SK-N-SH treated with all-trans-retinoic acid at 6 μM for 48 hours (cell line): ENCODE measurements around the gene ATXN3L.

ENCODE experiments used
- ATAC-seq: fragments of 200-7000 bp; cut with Tn5 transposase; 3 replicates; pipeline ENCODE4 v1.9.1; 2020; ENCODE audit warnings: mild to moderate bottlenecking, moderate library complexity
- ARNTL ChIP-seq: fragments of 450-650 bp; formaldehyde crosslinking; IDR thresholded peaks from 2 replicates; pipeline ENCODE4 v1.5.0; 2020; ENCODE audit warnings: low read depth, mild to moderate bottlenecking, moderate library complexity, borderline replicate concordance
- BACH2 ChIP-seq: fragments of 250-450 bp; sonication (Bioruptor Pico); IDR thresholded peaks from 2 replicates; pipeline ENCODE4 v1.9.0; 2021; ENCODE audit warnings: mild to moderate bottlenecking, borderline replicate concordance
- CREB5 ChIP-seq: fragments of 250-450 bp; sonication (Bioruptor Pico); IDR thresholded peaks from 2 replicates; pipeline ENCODE4 v1.5.1; 2020; ENCODE audit warnings: low read depth, mild to moderate bottlenecking, moderate library complexity
- CSDC2 ChIP-seq: fragments of 250-450 bp; sonication (Bioruptor Pico); IDR thresholded peaks from 2 replicates; pipeline ENCODE4 v1.5.0; 2020; ENCODE audit warnings: mild to moderate bottlenecking, moderate library complexity
- CSRNP3 ChIP-seq: fragments of 250-450 bp; sonication (Bioruptor Pico); IDR thresholded peaks from 2 replicates; pipeline ENCODE4 v1.5.1; 2021; ENCODE audit warnings: mild to moderate bottlenecking, moderate library complexity
- ESRRG ChIP-seq: fragments of 250-450 bp; sonication (Bioruptor Pico); IDR thresholded peaks from 2 replicates; pipeline ENCODE4 v1.6.1; 2021; ENCODE audit warnings: mild to moderate bottlenecking
- GLIS3 ChIP-seq: fragments of 250-450 bp; sonication (Bioruptor Pico); IDR thresholded peaks from 2 replicates; pipeline ENCODE4 v1.5.0; 2020; ENCODE audit warnings: mild to moderate bottlenecking, moderate library complexity
- ISL1 ChIP-seq: fragments of 250-450 bp; sonication (Bioruptor Pico); IDR thresholded peaks from 2 replicates; pipeline ENCODE4 v2.1.2; 2022; ENCODE audit warnings: mild to moderate bottlenecking, moderate library complexity
- OSR1 ChIP-seq: fragments of 250-450 bp; sonication (Bioruptor Pico); IDR thresholded peaks from 2 replicates; pipeline ENCODE4 v1.8.0; 2022; ENCODE audit warnings: moderate library complexity, mild to moderate bottlenecking, inconsistent platforms
- PATZ1 ChIP-seq: fragments of 250-450 bp; sonication (Bioruptor Pico); IDR thresholded peaks from 2 replicates; pipeline ENCODE4 v1.8.0; 2020; ENCODE audit warnings: mild to moderate bottlenecking, moderate library complexity, borderline replicate concordance
- POU6F1 ChIP-seq: fragments of 250-450 bp; sonication (Bioruptor Pico); IDR thresholded peaks from 2 replicates; pipeline ENCODE4 v1.8.0; 2021; ENCODE audit warnings: low read depth, mild to moderate bottlenecking, moderate library complexity, borderline replicate concordance
- PPARA ChIP-seq: fragments of 250-450 bp; sonication (Bioruptor Pico); IDR thresholded peaks from 2 replicates; pipeline ENCODE4 v1.5.0; 2020; ENCODE audit warnings: mild to moderate bottlenecking, borderline replicate concordance
- RARB ChIP-seq: fragments of 250-450 bp; sonication (Bioruptor Pico); IDR thresholded peaks from 2 replicates; pipeline ENCODE4 v1.8.0; 2021; ENCODE audit warnings: mild to moderate bottlenecking, moderate library complexity
- SNAI2 ChIP-seq: fragments of 250-450 bp; sonication (Bioruptor Pico); IDR thresholded peaks from 2 replicates; pipeline ENCODE4 v1.5.0; 2020; ENCODE audit warnings: mild to moderate bottlenecking, moderate library complexity
- TCF4 ChIP-seq: fragments of 250-450 bp; sonication (Bioruptor Pico); IDR thresholded peaks from 2 replicates; pipeline ENCODE4 v1.8.0; 2021; ENCODE audit warnings: mild to moderate bottlenecking, moderate library complexity, borderline replicate concordance
- TOX ChIP-seq: fragments of 250-450 bp; sonication (Bioruptor Pico); IDR thresholded peaks from 2 replicates; pipeline ENCODE4 v1.8.0; 2021; ENCODE audit warnings: mild to moderate bottlenecking, moderate library complexity, borderline replicate concordance
- TSHZ2 ChIP-seq: fragments of 250-450 bp; sonication (Bioruptor Pico); IDR thresholded peaks from 2 replicates; pipeline ENCODE4 v1.5.0; 2020; ENCODE audit warnings: mild to moderate bottlenecking, moderate library complexity
- ZC3H10 ChIP-seq: fragments of 250-450 bp; sonication (Bioruptor Pico); IDR thresholded peaks from 2 replicates; pipeline ENCODE4 v1.5.1; 2021; ENCODE audit warnings: mild to moderate bottlenecking, moderate library complexity
- ZFP3 ChIP-seq: fragments of 250-450 bp; sonication (Bioruptor Pico); IDR thresholded peaks from 2 replicates; pipeline ENCODE4 v1.5.0; 2020; ENCODE audit warnings: mild to moderate bottlenecking, moderate library complexity
- ZNF70 ChIP-seq: fragments of 450-650 bp; formaldehyde crosslinking; IDR thresholded peaks from 2 replicates; pipeline ENCODE4 v1.5.0; 2020; ENCODE audit warnings: mild to moderate bottlenecking, moderate library complexity
- ZNF8 ChIP-seq: fragments of 450-650 bp; formaldehyde crosslinking; IDR thresholded peaks from 2 replicates; pipeline ENCODE4 v1.5.0; 2020; ENCODE audit warnings: mild to moderate bottlenecking, moderate library complexity

The ATXN3L gene

GRCh38 chrX:13271511-13271910 lies 48.3 kb downstream of the ATXN3L start:
- no peak for ATAC-seq

GRCh38 chrX:13270360-13270759 lies 49.5 kb downstream of the ATXN3L start:
- TF ChIP-seq ESRRG (CRISPR knock-in tag) (no peak), SNAI2 (no peak), RARB (no peak), PPARA (CRISPR knock-in tag) (no peak), POU6F1 (CRISPR knock-in tag) (no peak), CSDC2 (CRISPR knock-in tag) (no peak), ZNF8 (CRISPR knock-in tag) (no peak), TSHZ2 (no peak), ZC3H10 (CRISPR knock-in tag) (no peak), CREB5 (CRISPR knock-in tag) (no peak), TOX (CRISPR knock-in tag) (no peak)
- no peak for ATAC-seq

More at GRCh38 chrX:13271511-13271910, 48.3 kb downstream of the ATXN3L start:
- no peak for TF ChIP-seq BACH2 (CRISPR knock-in tag)
- TF ChIP-seq ARNTL (CRISPR knock-in tag) = no peak
- TF ChIP-seq PPARA (CRISPR knock-in tag) = no peak
- TF ChIP-seq TCF4 (CRISPR knock-in tag) = no peak
- no peak for TF ChIP-seq OSR1 (CRISPR knock-in tag)
- TF ChIP-seq, all 23 proteins: peak for 0

GRCh38 chrX:13268874-13269273 lies 51.0 kb downstream of the ATXN3L start:
- TF ChIP-seq TSHZ2 (no peak), ZFP3 (CRISPR knock-in tag) (no peak), OSR1 (CRISPR knock-in tag) (no peak), BACH2 (CRISPR knock-in tag) (no peak), CREB5 (CRISPR knock-in tag) (no peak), CSRNP3 (CRISPR knock-in tag) (no peak), GLIS3 (CRISPR knock-in tag) (no peak), ESRRG (CRISPR knock-in tag) (no peak), SNAI2 (no peak), ZNF70 (CRISPR knock-in tag) (no peak), POU6F1 (CRISPR knock-in tag) (no peak), RARB (no peak), ISL1 (CRISPR knock-in tag) (no peak), PPARA (CRISPR knock-in tag) (no peak), PATZ1 (no peak)
- TF ChIP-seq, all 23 proteins: peak for 0
- no peak for ATAC-seq
